GM21723 (cell line): ENCODE measurements around the gene GLT8D2.
"Not testable (repeated sequence)": the region's sequence is repeated elsewhere in the genome, so short reads cannot be mapped to it uniquely, and the experiment has no call there.

Source experiments
- ATAC-seq: cut with Tn5 transposase; IDR thresholded peaks from one replicate; pipeline ENCODE4 v1.9.1; 2021; ENCODE audit warnings: mild to moderate bottlenecking, moderate library complexity; ENCODE audit not compliant: unreplicated experiment

GLT8D2 gene

DNA sequence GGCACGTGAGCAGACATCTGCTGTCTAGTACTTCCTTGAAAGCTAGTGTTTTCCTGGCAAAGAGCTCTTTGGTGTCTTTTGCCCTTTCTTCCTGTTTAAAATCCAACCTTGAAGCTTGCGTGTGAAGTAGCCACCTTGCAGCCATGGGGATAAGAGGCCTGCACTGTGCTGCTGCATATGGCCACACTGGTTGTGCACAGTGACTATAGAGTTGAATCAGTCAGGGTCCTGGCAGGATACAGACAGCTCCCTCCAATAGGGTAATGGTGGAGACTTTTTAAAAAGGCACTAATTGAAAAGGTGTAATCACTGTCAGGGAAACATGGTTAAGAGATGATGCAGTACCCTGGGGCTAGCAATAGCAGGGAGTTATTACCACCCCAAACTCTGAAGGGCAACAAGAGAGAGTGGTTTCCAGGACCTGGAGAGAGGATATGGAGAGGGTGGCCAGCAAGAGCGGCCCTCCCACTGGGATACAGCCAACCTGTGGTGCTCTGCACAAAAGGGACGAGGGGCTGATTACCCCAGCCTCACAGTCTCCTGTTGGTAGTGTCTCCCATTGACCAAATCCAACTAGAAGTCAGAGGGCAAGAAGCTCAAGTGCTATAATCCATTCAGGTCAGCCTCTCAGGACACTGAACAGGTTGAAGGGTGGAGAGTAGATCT is 4.8 kb upstream of the GLT8D2 start:
- ATAC-seq: no peak

GRCh38 chr12:104050436-104050835 is 449 bp upstream of the GLT8D2 start:
- ATAC-seq: no peak

DNA sequence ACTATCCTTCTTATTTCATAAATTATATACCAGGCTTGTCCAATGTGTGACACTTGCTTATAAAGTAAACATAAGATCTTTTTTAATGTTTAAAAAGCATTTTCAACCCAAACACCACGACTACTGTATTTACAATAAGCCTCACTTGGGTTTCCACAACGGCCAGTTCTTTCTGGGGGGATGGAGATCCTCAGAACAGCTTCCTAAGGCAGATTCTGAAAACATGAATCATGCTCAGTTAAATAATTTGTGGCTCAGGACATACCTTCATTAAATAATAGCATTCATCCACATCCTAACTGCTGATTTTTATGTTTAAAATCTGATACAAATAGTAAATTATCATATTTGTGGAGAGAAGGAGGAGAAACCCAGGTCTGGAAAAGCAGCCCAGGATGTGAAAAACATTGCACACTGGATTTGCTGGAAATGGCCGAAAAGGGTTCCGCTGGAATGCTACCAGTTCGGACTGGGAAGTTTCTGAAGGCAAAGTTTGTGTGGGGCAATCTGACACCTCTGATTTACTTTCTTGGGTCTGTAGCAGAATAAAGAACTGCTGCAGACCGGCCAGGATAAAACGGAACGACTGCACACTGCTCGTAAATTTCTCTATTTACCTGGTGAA is 597 bp downstream of the GLT8D2 start:
- ATAC-seq: no peak

GRCh38 chr12:104048811-104049210 is 1.2 kb downstream of the GLT8D2 start:
- no peak for ATAC-seq

DNA sequence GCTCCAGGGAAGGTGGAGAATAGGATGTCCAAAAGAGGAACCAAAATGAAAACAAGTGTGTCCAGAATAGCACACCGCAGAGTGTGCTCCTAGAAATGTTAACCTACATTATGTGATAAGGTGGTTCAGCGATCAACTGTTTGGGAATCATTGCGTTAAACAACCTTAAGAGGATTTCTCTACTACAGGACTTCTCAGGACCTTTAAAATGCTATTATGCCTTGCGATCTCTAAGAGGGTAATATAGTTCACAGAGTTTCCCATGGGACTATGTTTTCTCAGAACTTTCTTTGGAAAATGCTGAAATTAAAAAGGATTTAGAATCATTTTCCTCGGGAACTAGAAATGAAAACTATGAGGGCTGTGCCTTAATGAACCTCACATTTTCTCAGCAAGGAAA is 1.8 kb downstream of the GLT8D2 start:
- ATAC-seq: no peak

GRCh38 chr12:104046306-104046705 is 3.7 kb downstream of the GLT8D2 start:
- no peak for ATAC-seq

DNA sequence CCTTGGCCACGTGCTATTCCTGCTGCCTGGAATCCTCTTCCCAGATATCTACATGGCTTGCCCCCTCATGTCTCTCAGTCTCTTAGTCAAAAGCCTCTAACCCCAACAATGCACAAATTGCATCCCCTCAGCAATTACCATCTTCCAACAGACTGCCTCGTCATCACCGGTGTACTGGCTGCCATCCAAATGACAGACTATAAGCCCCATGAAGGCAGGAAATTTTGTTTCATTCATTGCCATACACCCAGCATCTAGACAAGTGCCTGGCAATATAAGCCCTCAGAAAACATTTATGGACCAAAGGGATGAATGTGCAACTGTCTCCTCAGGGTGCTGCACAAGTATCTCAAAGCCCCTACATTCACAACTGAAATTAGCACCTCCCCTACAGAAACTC is 5.8 kb downstream of the GLT8D2 start:
- no peak for ATAC-seq

- ATAC-seq: no peak
Observed at GRCh38 chr12:104042580-104042979, 7.4 kb downstream of the GLT8D2 start.

DNA sequence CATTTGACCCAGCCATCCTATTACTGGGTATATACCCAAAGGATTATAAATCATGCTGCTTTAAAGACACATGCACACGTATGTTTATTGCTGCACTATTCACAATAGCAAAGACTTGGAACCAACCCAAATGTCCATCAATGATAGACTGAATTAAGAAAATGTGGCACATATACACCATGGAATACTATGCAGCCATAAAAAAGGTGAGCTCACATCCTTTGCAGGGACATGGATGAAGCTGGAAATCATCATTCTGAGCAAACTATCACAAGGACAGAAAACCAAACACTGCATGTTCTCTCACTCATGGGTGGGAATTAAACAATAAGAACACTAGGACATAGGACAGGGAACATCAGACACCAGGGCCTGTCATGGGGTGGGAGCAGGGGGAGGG is 10.2 kb downstream of the GLT8D2 start:
- ATAC-seq: not testable (repeated sequence)

- ATAC-seq: not testable (repeated sequence)
Observed at GRCh38 chr12:104036143-104036542, 13.8 kb downstream of the GLT8D2 start.

DNA sequence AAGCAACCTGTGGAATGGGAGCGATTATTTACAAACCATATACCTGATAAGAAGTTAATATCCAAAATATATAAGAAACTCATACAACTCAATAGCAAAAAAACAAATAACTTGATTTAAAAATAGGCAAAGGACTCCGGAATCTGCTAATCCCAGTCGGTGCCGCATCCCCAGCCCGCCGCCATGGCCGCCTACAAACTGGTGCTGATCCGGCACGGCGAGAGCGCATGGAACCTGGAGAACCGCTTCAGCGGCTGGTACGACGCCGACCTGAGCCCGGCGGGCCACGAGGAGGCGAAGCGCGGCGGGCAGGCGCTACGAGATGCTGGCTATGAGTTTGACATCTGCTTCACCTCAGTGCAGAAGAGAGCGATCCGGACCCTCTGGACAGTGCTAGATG is 19.4 kb downstream of the GLT8D2 start:
- not testable (repeated sequence) for ATAC-seq

GRCh38 chr12:104026841-104027599 is 23.0 kb downstream of the GLT8D2 start:
- no peak for ATAC-seq

- no peak for ATAC-seq
Observed at GRCh38 chr12:104025771-104026170, 24.2 kb downstream of the GLT8D2 start.

DNA sequence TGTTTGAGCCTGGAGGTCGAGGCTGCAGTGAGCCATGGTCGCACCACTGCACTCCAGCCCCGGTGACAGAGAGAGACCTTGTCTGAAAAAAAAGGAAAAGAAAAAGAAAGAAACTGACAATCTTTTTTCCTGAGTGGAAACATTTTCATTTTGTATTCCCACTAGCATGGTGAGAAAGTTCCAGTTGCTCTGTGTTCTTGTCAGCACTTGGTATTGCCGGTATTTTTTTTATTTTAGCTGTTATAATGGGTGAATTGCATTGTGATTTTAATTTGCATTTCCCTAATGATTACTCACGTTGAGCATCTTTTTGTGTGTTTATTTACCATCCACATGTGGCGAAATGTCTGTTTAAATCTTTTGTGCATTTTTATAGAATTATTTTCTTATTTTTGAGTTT is 25.6 kb downstream of the GLT8D2 start:
- ATAC-seq: no peak

- ATAC-seq: no peak
Observed at GRCh38 chr12:104023710-104024109, 26.3 kb downstream of the GLT8D2 start.

- ATAC-seq: no peak
Observed at GRCh38 chr12:104022786-104023185, 27.2 kb downstream of the GLT8D2 start.

DNA sequence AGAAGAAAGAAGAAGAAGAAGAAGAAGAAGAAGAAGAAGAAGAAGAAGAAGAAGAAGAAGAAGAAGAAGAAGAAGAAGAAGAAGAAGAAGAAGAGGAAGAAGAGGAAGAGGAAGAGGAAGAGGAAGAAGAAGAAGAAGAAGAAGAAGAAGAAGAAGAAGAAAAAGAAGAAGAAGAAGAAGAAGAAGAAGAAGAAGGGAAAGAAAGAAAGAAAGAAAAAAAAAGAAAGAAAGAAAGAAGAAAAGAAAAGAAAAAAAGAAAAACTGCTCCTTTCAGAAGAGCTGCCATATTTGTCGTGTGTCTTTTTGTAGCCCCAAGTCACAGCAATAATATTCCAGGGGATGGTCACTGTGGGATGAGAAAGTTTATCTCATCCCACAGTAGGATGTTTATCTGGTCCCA is 28.1 kb downstream of the GLT8D2 start:
- ATAC-seq: not testable (repeated sequence)

GRCh38 chr12:104012331-104012730 is 37.7 kb downstream of the GLT8D2 start:
- no peak for ATAC-seq

DNA sequence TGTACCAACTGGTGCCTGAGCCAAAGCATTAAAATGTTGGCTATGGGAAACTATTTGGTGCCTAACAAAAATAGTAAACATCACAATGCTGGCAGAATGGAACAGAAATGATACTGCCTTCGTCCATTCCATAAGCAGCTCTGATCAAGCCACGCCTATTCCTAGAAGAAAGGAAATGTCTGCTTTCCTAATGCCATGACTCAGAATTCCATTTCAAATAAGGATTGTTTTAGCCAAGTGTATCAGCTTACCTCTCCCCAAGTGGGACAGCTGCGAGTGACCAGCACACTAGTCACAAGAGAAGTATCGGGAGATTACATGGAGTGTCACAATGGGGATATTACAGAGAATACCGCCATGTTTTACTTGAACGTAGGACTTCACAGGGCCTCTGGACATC is 38.7 kb downstream of the GLT8D2 start:
- ATAC-seq: no peak

GRCh38 chr12:104010606-104011169 is 39.3 kb downstream of the GLT8D2 start:
- no peak for ATAC-seq

DNA sequence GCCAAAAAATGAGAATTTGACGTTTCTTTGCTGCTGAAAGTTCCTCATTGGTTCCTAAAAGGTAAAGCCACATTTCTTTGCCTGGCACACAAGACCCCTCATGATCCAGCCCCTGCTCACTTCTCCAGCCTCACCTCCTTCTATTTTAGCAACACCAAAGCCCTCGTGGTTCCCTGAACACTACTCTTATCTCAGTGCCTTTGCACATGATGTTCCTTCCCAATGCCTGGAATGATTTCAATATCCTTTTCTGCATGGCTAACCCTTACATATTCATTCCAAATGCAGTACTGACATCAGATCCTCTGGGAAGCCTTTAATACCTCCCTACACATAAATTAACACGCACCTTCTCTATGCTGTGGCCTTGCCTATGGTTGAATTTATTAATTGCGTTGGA is 39.9 kb downstream of the GLT8D2 start:
- no peak for ATAC-seq

DNA sequence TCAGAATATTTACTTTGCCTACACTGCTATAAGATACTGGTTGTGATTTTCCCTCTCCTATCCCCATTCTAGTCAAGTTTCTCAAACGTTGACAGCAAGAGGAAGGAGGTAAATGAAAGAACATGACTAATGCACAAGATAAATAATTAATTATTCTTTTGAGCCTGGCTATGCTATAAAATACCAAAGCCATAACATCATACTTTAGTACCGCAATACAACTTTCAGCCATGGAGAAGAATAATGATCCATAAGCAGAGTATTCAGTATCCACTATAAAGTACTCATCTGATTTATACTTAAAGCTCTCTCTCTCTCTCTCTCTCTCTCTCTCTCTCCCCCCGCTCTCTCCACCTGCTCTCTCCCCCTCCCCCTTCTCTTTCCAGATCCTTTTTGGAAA is 43.1 kb downstream of the GLT8D2 start:
- no peak for ATAC-seq
